HFFc6 (cell line): ENCODE data around the gene LSS. TPM values are rescaled to one million over a fixed set of nuclear protein-coding genes. Genes with fewer than 3 reads are reported as not detected.

Experiments
- DNase-seq: peaks from one replicate; pipeline ENCODE4 v3.0.0-alpha.2; 2018
- H3K27ac Mint-ChIP-seq: 2 replicates; pipeline ENCODE4 v1.8.0; 2020; ENCODE audit warnings: mild to moderate bottlenecking, mixed read lengths
- H3K27me3 Mint-ChIP-seq: 2 replicates; pipeline ENCODE4 v1.8.0; 2021; ENCODE audit warnings: mild to moderate bottlenecking, moderate library complexity, mixed read lengths; ENCODE audit not compliant: insufficient read depth
- H3K36me3 Mint-ChIP-seq: 2 replicates; pipeline ENCODE4 v1.8.0; 2021; ENCODE audit warnings: low read depth, mixed read lengths
- H3K4me1 Mint-ChIP-seq: 2 replicates; pipeline ENCODE4 v1.8.0; 2020; ENCODE audit warnings: low read depth, mixed read lengths
- H3K4me3 Mint-ChIP-seq: 2 replicates; pipeline ENCODE4 v1.8.0; 2020; ENCODE audit warnings: mild to moderate bottlenecking, moderate library complexity, mixed read lengths
- H3K9me3 Mint-ChIP-seq: 2 replicates; pipeline ENCODE4 v1.8.0; 2020; ENCODE audit warnings: mild to moderate bottlenecking, mixed read lengths
- CTCF ChIP-seq: fragments of 200-600 bp; sonication (generic); IDR thresholded peaks from 2 replicates; pipeline ENCODE4 v1.5.0; 2021; ENCODE audit warnings: antibody characterized with exemption, mild to moderate bottlenecking
- total RNA-seq, 6 experiments: library from RNA; stranded (reverse); fragmentation: NEBNext Ultra II Directional; extraction: Animal tissue kit (Norgen Biotek cat#: 25700); gene quantifications; 2 replicates in 1 of 6; 3 replicates in 5 of 6; pipeline ENCODE4 v1.2.3, GENCODE V29; 2021

LSS gene
- total RNA-seq, 6 experiments from 2014 or later = 47.9 to 61.3 (median 50.6) TPM

- Mint-ChIP-seq H3K36me3 (peaks cover 9% of the 10 kb centered on the region), H3K27me3 (no peaks in the 10 kb centered on the region), H3K4me1 (peaks cover 20% of the 10 kb centered on the region), H3K27ac (no peak overlapping the region), H3K4me3 (no peak overlapping the region), H3K9me3 (no peaks in the 10 kb centered on the region)
- no peak for DNase-seq
- no peak for TF ChIP-seq CTCF
These were observed 6.7 kb downstream of the LSS start for GRCh38 chr21:46221664-46222435.

GRCh38 chr21:46220847-46221246, 7.7 kb downstream of the LSS start:
- peaks cover 7% of the 10 kb centered on the region for H3K36me3 Mint-ChIP-seq
- H3K9me3 Mint-ChIP-seq = no peaks in the 10 kb centered on the region
- TF ChIP-seq CTCF = no peak
- no peaks in the 10 kb centered on the region for H3K27me3 Mint-ChIP-seq
- H3K27ac Mint-ChIP-seq = no peak overlapping the region
- no peak for DNase-seq
- peaks cover 10% of the 10 kb centered on the region for H3K4me1 Mint-ChIP-seq
- no peak overlapping the region for H3K4me3 Mint-ChIP-seq

- no peak overlapping the region for H3K4me3 Mint-ChIP-seq
- H3K36me3 Mint-ChIP-seq = peaks cover 2% of the 10 kb centered on the region; the same call in 1 of the 2 replicates
- H3K27ac Mint-ChIP-seq = no peak overlapping the region
- DNase-seq = no peak
- peaks cover 5% of the 10 kb centered on the region; the same call in 1 of the 2 replicates for H3K4me1 Mint-ChIP-seq
- H3K27me3 Mint-ChIP-seq = no peaks in the 10 kb centered on the region
- no peak for TF ChIP-seq CTCF
- H3K9me3 Mint-ChIP-seq = no peaks in the 10 kb centered on the region
These were observed 8.2 kb downstream of the LSS start for GRCh38 chr21:46220275-46220810.

- Mint-ChIP-seq H3K9me3 (no peaks in the 10 kb centered on the region), H3K4me3 (no peak overlapping the region), H3K27ac (no peak overlapping the region), H3K4me1 (peaks cover 5% of the 10 kb centered on the region; the same call in 1 of the 2 replicates), H3K27me3 (no peaks in the 10 kb centered on the region), H3K36me3 (no peaks in the 10 kb centered on the region)
- no peak for TF ChIP-seq CTCF
- no peak for DNase-seq
These were observed 8.9 kb downstream of the LSS start for GRCh38 chr21:46219591-46220239.

GRCh38 chr21:46218906-46219590, 9.5 kb downstream of the LSS start:
- H3K4me3 Mint-ChIP-seq = no peak overlapping the region
- TF ChIP-seq CTCF = no peak
- DNase-seq = no peak
- no peak overlapping the region for H3K27ac Mint-ChIP-seq
- H3K27me3 Mint-ChIP-seq = no peaks in the 10 kb centered on the region
- no peaks in the 10 kb centered on the region for H3K9me3 Mint-ChIP-seq
- H3K36me3 Mint-ChIP-seq = no peaks in the 10 kb centered on the region
- H3K4me1 Mint-ChIP-seq = peaks cover under 1% of the 10 kb centered on the region; the same call in 1 of the 2 replicates
